IMR-90 (cell line): Measurements from ENCODE around the gene CENPU. TPM values are rescaled to one million over a fixed set of nuclear protein-coding genes. Genes with fewer than 3 reads are reported as not detected.

Source experiments
- ATAC-seq: fragments of 200-7000 bp; cut with Tn5 transposase; 2 replicates; pipeline ENCODE4 v1.9.1; 2020; ENCODE audit warnings: low read depth, mild to moderate bottlenecking, moderate library complexity
- BruUV-seq: library from RNA; stranded (reverse); fragments of 400-500 nt; replicated peaks from 2 replicates; lab custom pipeline; 2021; lab: Mats Ljungman, UMichigan
- CTCF ChIA-PET: fragments of 300-600 bp; formaldehyde crosslinking; extraction: SDS; loops from one replicate; lab custom pipeline; 2021; ENCODE audit warnings: antibody characterized with exemption; lab: Yijun Ruan, JAX
- POLR2A ChIA-PET: fragments of 300-600 bp; sonication (Branson Sonifier 250); formaldehyde crosslinking; loops from one replicate; lab custom pipeline; 2022; ENCODE audit warnings: antibody characterized with exemption; ENCODE audit not compliant: unreplicated experiment; lab: Charles Lee
- DNase-seq: peaks from one replicate; pipeline ENCODE4 v3.0.0; 2013
- H2AFZ ChIP-seq: replicated peaks from 2 replicates; pipeline ENCODE3; 2013; ENCODE audit warnings: low read length, mild to moderate bottlenecking; ENCODE audit not compliant: poor library complexity
- H2AK5ac ChIP-seq: 2 replicates; pipeline ENCODE4 v1.6.1; 2013; ENCODE audit warnings: low read depth, low read length, inconsistent platforms
- H2AK9ac ChIP-seq: replicated peaks from 2 replicates; pipeline ENCODE3; 2013; ENCODE audit warnings: mild to moderate bottlenecking, low read depth, low read length, moderate library complexity; ENCODE audit not compliant: poor library complexity
- H2BK120ac ChIP-seq: 2 replicates; pipeline ENCODE4 v1.6.1; 2013; ENCODE audit warnings: low read depth, low read length, inconsistent platforms
- H2BK15ac ChIP-seq: 3 replicates; pipeline ENCODE4 v1.6.1; 2013; ENCODE audit warnings: low read depth, low read length, inconsistent platforms
- H2BK20ac ChIP-seq: 2 replicates; pipeline ENCODE4 v1.6.1; 2013; ENCODE audit warnings: low read depth, mild to moderate bottlenecking, inconsistent platforms, low read length, moderate library complexity
- H2BK5ac ChIP-seq: 2 replicates; pipeline ENCODE4 v1.6.1; 2013; ENCODE audit warnings: mild to moderate bottlenecking, low read depth, low read length, inconsistent platforms; ENCODE audit not compliant: poor library complexity, severe bottlenecking
- H3K14ac ChIP-seq: replicated peaks from 2 replicates; pipeline ENCODE4 v1.6.1; 2013; ENCODE audit warnings: low read depth, low read length, inconsistent platforms
- H3K18ac ChIP-seq: 2 replicates; pipeline ENCODE4 v1.6.1; 2013; ENCODE audit warnings: low read depth, low read length, control low read depth
- H3K23ac ChIP-seq: 2 replicates; pipeline ENCODE4 v1.6.1; 2013; ENCODE audit warnings: low read depth, low read length, inconsistent platforms
- H3K27ac ChIP-seq: 2 replicates; pipeline ENCODE4 v1.5.1; 2013; ENCODE audit warnings: mild to moderate bottlenecking, control low read depth, low read length; ENCODE audit not compliant: insufficient read depth
- H3K27me3 ChIP-seq: 2 replicates; pipeline ENCODE4 v1.6.1; 2013; ENCODE audit warnings: low read length; ENCODE audit not compliant: control insufficient read depth, insufficient read depth
- H3K36me3 ChIP-seq: 2 replicates; pipeline ENCODE4 v1.6.1; 2013; ENCODE audit warnings: low read length, mixed read lengths; ENCODE audit not compliant: control insufficient read depth, insufficient read depth
- H3K4ac ChIP-seq: 2 replicates; pipeline ENCODE4 v1.6.1; 2013; ENCODE audit warnings: low read depth, low read length, inconsistent platforms
- H3K4me1 ChIP-seq: 2 replicates; pipeline ENCODE4 v1.6.1; 2013; ENCODE audit warnings: low read length, mixed read lengths; ENCODE audit not compliant: control insufficient read depth, insufficient read depth
- H3K4me2 ChIP-seq: 2 replicates; pipeline ENCODE4 v1.6.1; 2013; ENCODE audit warnings: low read depth, mild to moderate bottlenecking, control low read depth, low read length, moderate library complexity
- H3K4me3 ChIP-seq: 2 replicates; pipeline ENCODE4 v1.5.1; 2013; ENCODE audit warnings: low read depth, mild to moderate bottlenecking, control low read depth, low read length, moderate library complexity; ENCODE audit not compliant: insufficient read depth
- H3K56ac ChIP-seq: 2 replicates; pipeline ENCODE4 v1.6.1; 2013; ENCODE audit warnings: low read length, inconsistent platforms; ENCODE audit not compliant: insufficient read depth; ENCODE audit errors: extremely low read depth
- H3K79me1 ChIP-seq, 2 experiments: 2 replicates each; pipeline ENCODE4 v1.6.1; 2013; ENCODE audit warnings: low read length in 2 of 2, inconsistent platforms in 1 of 2, low read depth in 1 of 2
- H3K9ac ChIP-seq: 2 replicates; pipeline ENCODE4 v1.6.1; 2013; ENCODE audit warnings: low read depth, low read length, control low read depth
- H3K9me1 ChIP-seq: 2 replicates; pipeline ENCODE4 v1.6.1; 2013; ENCODE audit warnings: low read length, inconsistent platforms; ENCODE audit not compliant: insufficient read depth
- H3K9me3 ChIP-seq: 2 replicates; pipeline ENCODE4 v1.6.1; 2013; ENCODE audit warnings: low read length; ENCODE audit not compliant: control insufficient read depth, insufficient read depth
- H4K20me1 ChIP-seq: 2 replicates; pipeline ENCODE4 v1.6.1; 2013; ENCODE audit warnings: low read length, inconsistent platforms; ENCODE audit not compliant: insufficient read depth
- H4K5ac ChIP-seq: 2 replicates; pipeline ENCODE4 v1.6.1; 2013; ENCODE audit warnings: mild to moderate bottlenecking, low read depth, low read length, control low read depth
- H4K8ac ChIP-seq, 2 experiments: 2 replicates each; pipeline ENCODE4 v1.6.1; 2013; ENCODE audit warnings: low read depth in 2 of 2, low read length in 2 of 2, control low read depth in 1 of 2, inconsistent platforms in 1 of 2
- H4K91ac ChIP-seq: 2 replicates; pipeline ENCODE4 v1.6.1; 2013; ENCODE audit warnings: low read depth, low read length, inconsistent platforms; ENCODE audit not compliant: insufficient read depth
- CEBPB ChIP-seq: IDR thresholded peaks from 2 replicates; pipeline ENCODE4 v1.6.1; 2012; ENCODE audit warnings: low read depth, low read length, improper control_type of control experiment
- CTCF ChIP-seq: conservative IDR thresholded peaks from 2 replicates; pipeline ENCODE4 v1.5.1; 2012; ENCODE audit warnings: mild to moderate bottlenecking, low read depth, low read length, improper control_type of control experiment
- FOS ChIP-seq: fragments of 150-350 bp; IDR thresholded peaks from 2 replicates; pipeline ENCODE4 v1.6.1; 2016; ENCODE audit warnings: low read depth, low read length
- MAFK ChIP-seq: IDR thresholded peaks from 2 replicates; pipeline ENCODE4 v1.6.1; 2012; ENCODE audit warnings: low read depth, low read length, improper control_type of control experiment
- MAZ ChIP-seq: IDR thresholded peaks from 2 replicates; pipeline ENCODE4 v1.6.1; 2012; ENCODE audit warnings: low read depth, mild to moderate bottlenecking, low read length, improper control_type of control experiment, moderate library complexity, borderline replicate concordance
- NFE2L2 ChIP-seq: fragments of 150-350 bp; IDR thresholded peaks from 2 replicates; pipeline ENCODE4 v1.6.1; 2016; ENCODE audit warnings: low read depth, mild to moderate bottlenecking, low read length
- POLR2A ChIP-seq: IDR thresholded peaks from 2 replicates; pipeline ENCODE4 v1.6.1; 2012; ENCODE audit warnings: mild to moderate bottlenecking, low read depth, low read length
- RFX5 ChIP-seq: IDR thresholded peaks from 2 replicates; pipeline ENCODE4 v1.8.0; 2012; ENCODE audit warnings: low read depth, mild to moderate bottlenecking, low read length, moderate library complexity
- SMC3 ChIP-seq: fragments of 150-350 bp; IDR thresholded peaks from 2 replicates; pipeline ENCODE4 v1.6.1; 2016; ENCODE audit warnings: low read depth, mild to moderate bottlenecking, antibody characterized with exemption, low read length, moderate library complexity
- WGBS, 2 experiments: methylation state at CpG; one replicate each; pipeline versions ENCODE4 v1.1.5 to v1.1.7; 2013; ENCODE audit warnings: missing lambda C conversion rate in 2 of 2; ENCODE audit not compliant: insufficient read length in 1 of 2; ENCODE audit errors: extremely low coverage in 2 of 2; 5-methylcytosine and 5-hydroxymethylcytosine counted together
- dilution Hi-C: fragments of 300-500 bp; cut with HindIII; formaldehyde crosslinking; loops from one replicate; pipeline ENCODE4 v1.14.3; 2018; ENCODE audit warnings: low sequenced_read_pairs; ENCODE audit not compliant: unreplicated experiment
- in situ Hi-C: fragments of 300-500 bp; cut with MboI; formaldehyde crosslinking; loops from 3 replicates; pipeline ENCODE4 v1.14.3; 2019; ENCODE audit warnings: low sequenced_read_pairs, inconsistent platforms, mixed read lengths
- intact Hi-C: fragments of 100-400 bp; cut with micrococcal nuclease; formaldehyde crosslinking; loops from 2 replicates; pipeline ENCODE4 v1.10.0; 2022
- polyA plus RNA-seq, 3 experiments: library from polyadenylated mRNA; depleted of rRNA; stranded (reverse); fragments of >200 nt; gene quantifications; 2 replicates each; pipeline ENCODE4 v1.2.3, GENCODE V29; 2012; ENCODE audit warnings: low replicate concordance in 1 of 3
- total RNA-seq: library from RNA; depleted of rRNA; stranded (reverse); fragments of >200 nt; gene quantifications from 2 replicates; pipeline ENCODE4 v1.2.3, GENCODE V29; 2012

The CENPU gene
- total and polyA plus RNA-seq, 2 of the 4 experiments (the other 2 are of a cell fraction) = 13.6 to 14.6 TPM

DNA sequence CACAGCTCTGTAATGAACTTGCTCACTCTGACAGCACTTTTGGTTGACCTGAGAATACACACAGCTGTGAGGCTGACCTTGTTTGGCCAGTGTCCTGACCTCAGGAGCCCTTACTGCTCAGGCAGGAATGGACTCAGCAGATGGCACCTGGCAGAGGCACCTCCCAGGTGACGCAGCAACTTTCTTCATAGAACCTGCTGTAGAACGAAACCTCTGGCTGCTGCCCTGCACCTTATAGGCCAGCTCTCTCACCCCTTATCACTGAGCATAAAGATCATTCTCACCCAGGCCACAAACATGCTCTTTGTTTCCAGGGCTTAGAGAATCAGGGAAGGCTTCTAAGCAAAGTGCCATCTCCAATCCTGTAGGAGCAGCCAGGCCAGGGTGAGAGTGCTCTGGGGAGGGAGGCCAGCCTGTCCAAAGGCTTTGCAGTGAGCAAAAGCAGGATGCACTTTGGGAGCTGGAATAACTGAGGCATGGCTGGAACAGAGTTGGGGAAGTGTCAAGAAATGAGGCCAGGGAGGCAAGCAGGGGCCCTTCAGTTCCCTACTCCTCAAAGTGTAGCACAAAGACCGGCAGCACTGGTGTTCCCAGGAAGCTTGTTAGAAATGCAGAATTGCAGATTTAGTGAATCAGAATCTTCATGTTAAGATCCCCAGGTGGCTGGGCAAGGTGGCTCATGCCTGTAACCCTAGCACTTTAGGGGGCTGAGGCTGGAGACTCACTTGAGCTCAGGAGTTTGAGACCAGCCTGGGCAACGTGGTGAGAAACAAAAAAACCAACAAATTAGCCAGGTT lies 13.3 kb upstream of the CENPU start:
- peak overlapping the region; percentile 70 for H2AFZ ChIP-seq
- peaks cover 4% of the 10 kb centered on the region; the same call in 1 of the 2 replicates for H3K4me1 ChIP-seq
- no peak overlapping the region for H3K56ac ChIP-seq
- BruUV-seq = no TSS peak
- H3K4ac ChIP-seq = peak overlapping the region; percentile 42; the same call in 1 of the 2 replicates
- peak overlapping the region; percentile 47; the same call in 1 of the 2 replicates for H3K18ac ChIP-seq
- dilution Hi-C loops = no loop called here
- no peaks in the 10 kb centered on the region for H3K79me1 ChIP-seq
- H4K5ac ChIP-seq = no peak overlapping the region
- WGBS, 2 experiments = no CpG with 5 or more reads among the region's 4 CpGs
- H3K9ac ChIP-seq = no peak overlapping the region
- TF ChIP-seq MAZ (no peak), NFE2L2 (no peak), POLR2A (no peak), SMC3 (no peak), RFX5 (no peak), CEBPB (no peak), CTCF (no peak), FOS (no peak), MAFK (no peak)
- POLR2A ChIA-PET = no interaction called here
- H3K4me2 ChIP-seq = no peak overlapping the region
- intact Hi-C loops = loop anchor here (2.0 to 5.0 kb wide), 3 partner anchors 80 to 350 kb away; partner anchors contain the start of genes ACSL1, CASP3 and PRIMPOL
- H3K27ac ChIP-seq = no peak overlapping the region
- no peaks in the 10 kb centered on the region for H3K9me1 ChIP-seq
- 0 out of 2 replicates have a peak overlapping the region, but pooled peaks have one; percentile 23 for H2BK120ac ChIP-seq
- CTCF ChIA-PET = interaction anchor here (0.5 to 1.5 kb wide), 3 partner anchors 13 to 348 kb away, joined by 3 to 9 read pairs (median 3); partner anchors contain the start of gene CENPU
- no peak overlapping the region for H4K91ac ChIP-seq
- no peaks in the 10 kb centered on the region for H3K9me3 ChIP-seq
- no peak overlapping the region for H2BK15ac ChIP-seq
- no peak for ATAC-seq
- no peaks in the 10 kb centered on the region for H3K36me3 ChIP-seq
- no peak overlapping the region for H3K14ac ChIP-seq
- no peak overlapping the region for H3K23ac ChIP-seq
- H2BK20ac ChIP-seq = no peak overlapping the region
- H3K4me3 ChIP-seq = no peak overlapping the region
- in situ Hi-C loops = loop anchor here (10.0 kb wide), 1 partner anchor 258 kb away; no protein-coding TSS in a partner anchor
- DNase-seq = no peak
- H2BK5ac ChIP-seq = no peak overlapping the region
- H4K20me1 ChIP-seq = no peaks in the 10 kb centered on the region
- no peak overlapping the region for H2AK5ac ChIP-seq
- H3K27me3 ChIP-seq = no peaks in the 10 kb centered on the region; the same call in 1 of the 2 replicates
- H2AK9ac ChIP-seq = no peak overlapping the region
- H4K8ac ChIP-seq = no peak overlapping the region
